ENCODE results near the gene ANXA8. TPM values are rescaled to one million over a fixed set of nuclear protein-coding genes. Genes with fewer than 3 reads are reported as not detected.
"Not testable (repeated sequence)": the region's sequence is repeated elsewhere in the genome, so short reads cannot be mapped to it uniquely, and the experiment has no call there.

Gene ANXA8
- total and polyA plus RNA-seq, 2 donors (not counting 1 experiment from before 2014, with no cell fraction given) = 0.08 TPM; not detected in 1

- not testable (repeated sequence) for H4K20me1 ChIP-seq (ENCODE audit: control insufficient read depth, extremely low read depth, insufficient read depth, low read length); H3K27me3 ChIP-seq (ENCODE audit: control insufficient read depth, insufficient read depth, low read length); H3K9me3 ChIP-seq (ENCODE audit: control insufficient read depth, insufficient read depth, low read depth, low read length); H3K4me2 ChIP-seq (ENCODE audit: extremely low read depth, insufficient read depth, low read length); H3K4me1 ChIP-seq (ENCODE audit: control insufficient read depth, extremely low read depth, insufficient read depth, low read length); H3K9ac ChIP-seq (ENCODE audit: insufficient read depth, low read length); H3K36me3 ChIP-seq (ENCODE audit: control insufficient read depth, insufficient read depth, low read length); DNase-seq (ENCODE audit: low read depth in 2 of 2); H3K79me2 ChIP-seq (ENCODE audit: control insufficient read depth, insufficient read depth, low read length); H2AFZ ChIP-seq (ENCODE audit: low read length); H3K4me3 ChIP-seq (replicated peaks in 1 of 4; ENCODE audit: control extremely low read depth in 1 of 4, insufficient read depth in 1 of 4, low read depth in 3 of 4, low read length in 4 of 4); H3K27ac ChIP-seq (ENCODE audit: insufficient read depth, low read length)
These were observed 16.5 kb downstream of the ANXA8 start for GRCh38 chr10:47467458-47467857.

- not testable (repeated sequence) for H4K20me1 ChIP-seq (ENCODE audit: control insufficient read depth, extremely low read depth, insufficient read depth, low read length); H3K9ac ChIP-seq (ENCODE audit: insufficient read depth, low read length); H2AFZ ChIP-seq (ENCODE audit: low read length); H3K36me3 ChIP-seq (ENCODE audit: control insufficient read depth, insufficient read depth, low read length); H3K27me3 ChIP-seq (ENCODE audit: control insufficient read depth, insufficient read depth, low read length); H3K9me3 ChIP-seq (ENCODE audit: control insufficient read depth, insufficient read depth, low read depth, low read length); H3K4me1 ChIP-seq (ENCODE audit: control insufficient read depth, extremely low read depth, insufficient read depth, low read length); DNase-seq (ENCODE audit: low read depth in 2 of 2); H3K4me3 ChIP-seq (replicated peaks in 1 of 4; ENCODE audit: control extremely low read depth in 1 of 4, insufficient read depth in 1 of 4, low read depth in 3 of 4, low read length in 4 of 4); H3K27ac ChIP-seq (ENCODE audit: insufficient read depth, low read length); H3K4me2 ChIP-seq (ENCODE audit: extremely low read depth, insufficient read depth, low read length); H3K79me2 ChIP-seq (ENCODE audit: control insufficient read depth, insufficient read depth, low read length)
These were observed 18.5 kb downstream of the ANXA8 start for GRCh38 chr10:47465216-47465917.

- H3K9ac ChIP-seq (ENCODE audit: insufficient read depth, low read length); H3K27me3 ChIP-seq (ENCODE audit: control insufficient read depth, insufficient read depth, low read length); DNase-seq (ENCODE audit: low read depth in 2 of 2); H3K9me3 ChIP-seq (ENCODE audit: control insufficient read depth, insufficient read depth, low read depth, low read length); H3K4me1 ChIP-seq (ENCODE audit: control insufficient read depth, extremely low read depth, insufficient read depth, low read length); H3K4me3 ChIP-seq (replicated peaks in 1 of 4; ENCODE audit: control extremely low read depth in 1 of 4, insufficient read depth in 1 of 4, low read depth in 3 of 4, low read length in 4 of 4); H4K20me1 ChIP-seq (ENCODE audit: control insufficient read depth, extremely low read depth, insufficient read depth, low read length); H3K4me2 ChIP-seq (ENCODE audit: extremely low read depth, insufficient read depth, low read length); H3K36me3 ChIP-seq (ENCODE audit: control insufficient read depth, insufficient read depth, low read length); H2AFZ ChIP-seq (ENCODE audit: low read length); H3K27ac ChIP-seq (ENCODE audit: insufficient read depth, low read length); H3K79me2 ChIP-seq (ENCODE audit: control insufficient read depth, insufficient read depth, low read length): not testable (repeated sequence)
These were observed 21.1 kb downstream of the ANXA8 start for GRCh38 chr10:47462577-47463358.

GRCh38 chr10:47461261-47461687, 22.6 kb downstream of the ANXA8 start:
- H3K36me3 ChIP-seq (ENCODE audit: control insufficient read depth, insufficient read depth, low read length); H4K20me1 ChIP-seq (ENCODE audit: control insufficient read depth, extremely low read depth, insufficient read depth, low read length); H2AFZ ChIP-seq (ENCODE audit: low read length); H3K27me3 ChIP-seq (ENCODE audit: control insufficient read depth, insufficient read depth, low read length); H3K4me1 ChIP-seq (ENCODE audit: control insufficient read depth, extremely low read depth, insufficient read depth, low read length); H3K4me2 ChIP-seq (ENCODE audit: extremely low read depth, insufficient read depth, low read length); H3K9ac ChIP-seq (ENCODE audit: insufficient read depth, low read length); H3K27ac ChIP-seq (ENCODE audit: insufficient read depth, low read length); H3K79me2 ChIP-seq (ENCODE audit: control insufficient read depth, insufficient read depth, low read length); H3K9me3 ChIP-seq (ENCODE audit: control insufficient read depth, insufficient read depth, low read depth, low read length): not testable (repeated sequence)
- peak in 1 of 2 donors; percentile 24 for TF ChIP-seq CTCF (conservative IDR thresholded peaks at IDR 0.05 in 1 of 2, IDR thresholded peaks at IDR 0.05 in 1 of 2; ENCODE audit: low read depth in 1 of 2, low read length in 2 of 2)
- peak overlapping the region in 1 of 4 experiments; percentile 20 for H3K4me3 ChIP-seq (replicated peaks in 1 of 4; ENCODE audit: control extremely low read depth in 1 of 4, insufficient read depth in 1 of 4, low read depth in 3 of 4, low read length in 4 of 4)
- peak; percentile 64 to 85 for DNase-seq (ENCODE audit: low read depth in 2 of 2)
